GM21390 (cell line): Measurements from ENCODE around the gene HRH1.

Source experiments
- ATAC-seq: cut with Tn5 transposase; IDR thresholded peaks from one replicate; pipeline ENCODE4 v1.9.1; 2021; ENCODE audit not compliant: unreplicated experiment

HRH1 gene

GRCh38 chr3:11312166-11312565 is 157.9 kb downstream of the HRH1 start:
- no peak for ATAC-seq
